SH-SY5Y (cell line): ENCODE results near the gene ATP2B2.

ENCODE experiments used
- GATA2 ChIP-seq: IDR thresholded peaks from 2 replicates; pipeline ENCODE4 v1.6.1; 2011; ENCODE audit warnings: mild to moderate bottlenecking, low read depth, low read length
- GATA3 ChIP-seq: IDR thresholded peaks from 2 replicates; pipeline ENCODE4 v1.6.1; 2011; ENCODE audit warnings: low read depth, mild to moderate bottlenecking, low read length, moderate library complexity

DNA sequence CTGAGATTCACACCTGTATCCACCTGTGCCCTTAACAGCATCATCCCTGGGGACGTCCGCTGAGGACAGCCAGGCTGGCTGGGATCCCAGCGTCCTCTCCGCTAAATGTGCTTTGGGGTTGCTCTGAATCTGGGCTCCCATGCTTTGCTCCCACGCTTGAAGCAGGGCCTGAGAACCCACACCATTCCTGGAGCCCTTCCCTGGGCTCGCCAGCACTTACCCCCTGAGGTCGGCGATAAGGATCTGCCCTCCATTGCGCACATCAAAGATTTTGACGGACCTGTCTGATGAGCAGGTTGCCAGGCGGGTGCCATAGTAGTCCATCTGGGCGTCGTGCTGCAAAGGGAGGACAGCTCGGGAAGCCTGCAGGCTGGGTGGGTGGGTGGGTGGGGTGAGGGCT, 190.3 kb downstream of the ATP2B2 start:
- TF ChIP-seq GATA3 (no peak), GATA2 (no peak)
